AG08395 (cell line): Measurements from ENCODE around the gene GSTT4.
"Not testable (repeated sequence)": the region's sequence is repeated elsewhere in the genome, so short reads cannot be mapped to it uniquely, and the experiment has no call there.

Source experiments
- DNase-seq: peaks from one replicate; pipeline ENCODE4 v3.0.0; 2012; ENCODE audit warnings: mixed read lengths, low spot score

Gene GSTT4

DNA sequence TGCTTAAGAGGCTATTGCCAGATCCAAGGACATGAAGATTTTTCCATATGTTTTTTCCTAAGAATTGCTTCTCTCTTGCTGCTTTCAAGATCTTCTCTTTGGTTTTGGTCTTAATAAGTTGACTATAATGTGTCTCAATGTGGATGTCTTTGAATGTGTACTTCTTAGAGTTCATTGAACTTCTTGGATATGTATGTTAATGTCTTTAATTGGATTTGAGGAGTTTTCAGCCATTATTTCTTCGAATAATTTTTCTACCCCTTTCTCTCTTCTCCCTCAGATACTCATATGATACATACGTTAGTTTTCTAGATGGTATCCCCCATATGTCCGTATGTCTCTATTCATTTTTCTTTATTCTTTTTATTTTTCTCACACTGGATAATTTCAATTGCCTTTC, 19.1 kb upstream of the GSTT4 start:
- DNase-seq, result no peak

DNA sequence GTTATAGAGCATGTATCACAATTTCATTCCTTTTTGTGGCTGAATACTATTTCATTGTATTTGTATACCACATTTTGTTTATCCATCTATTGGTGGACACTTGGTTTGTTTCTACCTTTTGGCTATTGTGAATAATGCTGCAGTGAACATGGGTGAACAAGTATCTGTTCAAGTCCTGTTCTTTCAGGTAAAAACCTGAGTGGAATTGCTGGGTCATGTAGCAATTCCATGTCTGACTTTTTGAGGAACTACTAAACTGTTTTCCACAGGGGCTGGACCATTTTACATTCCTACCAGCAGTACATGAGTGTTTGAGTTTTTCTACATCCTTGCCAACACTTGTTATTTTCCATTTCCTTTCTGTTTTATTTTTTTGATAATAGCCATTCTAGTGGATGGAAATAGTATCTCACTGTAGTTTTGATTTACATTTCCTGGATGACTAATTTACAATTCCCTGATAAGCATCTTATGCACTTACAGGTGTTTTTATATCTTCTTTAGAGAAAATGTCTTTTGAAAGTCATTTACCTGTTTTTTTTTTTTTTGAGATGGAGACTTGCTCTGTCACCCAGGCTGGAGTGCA, 18.0 kb upstream of the GSTT4 start:
- DNase-seq, result no peak

DNA sequence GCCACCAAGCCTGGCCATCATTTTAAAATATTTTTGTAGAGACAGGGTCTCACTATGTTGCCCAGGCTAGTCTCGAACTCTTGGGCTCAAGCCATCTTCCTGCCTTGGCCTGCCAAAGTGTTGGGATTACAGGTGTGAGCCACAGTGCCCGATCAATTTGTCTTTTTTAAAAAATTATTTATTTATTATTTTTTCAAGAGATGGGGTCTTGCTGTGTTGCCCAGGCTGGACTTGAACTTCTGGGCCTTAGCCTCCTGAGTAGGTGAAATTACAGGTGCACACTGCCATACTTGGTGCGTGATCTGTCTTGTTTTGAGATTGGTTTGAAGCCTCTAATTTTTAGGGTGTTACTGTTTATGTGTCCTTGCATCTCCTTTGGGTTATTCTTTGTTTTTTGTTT, 16.1 kb upstream of the GSTT4 start:
- no peak for DNase-seq

DNA sequence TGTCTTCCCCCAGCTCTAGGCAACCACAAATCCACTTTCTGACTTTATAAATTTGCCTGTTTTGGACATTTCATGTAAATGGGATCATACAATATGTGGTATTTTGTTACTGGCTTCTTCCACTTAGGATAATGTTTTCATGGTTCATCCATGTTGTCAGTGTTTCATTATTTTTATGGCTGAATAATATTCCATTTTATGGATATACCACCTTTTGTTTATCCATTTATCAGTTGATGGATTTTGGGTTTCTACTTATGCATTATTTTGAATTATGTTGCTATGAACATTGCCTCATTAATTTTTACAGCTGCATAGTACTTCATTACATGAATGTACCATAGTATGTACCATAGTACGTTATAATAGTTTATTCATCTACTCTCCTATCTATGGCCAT, 10.9 kb upstream of the GSTT4 start:
- no peak for DNase-seq

DNA sequence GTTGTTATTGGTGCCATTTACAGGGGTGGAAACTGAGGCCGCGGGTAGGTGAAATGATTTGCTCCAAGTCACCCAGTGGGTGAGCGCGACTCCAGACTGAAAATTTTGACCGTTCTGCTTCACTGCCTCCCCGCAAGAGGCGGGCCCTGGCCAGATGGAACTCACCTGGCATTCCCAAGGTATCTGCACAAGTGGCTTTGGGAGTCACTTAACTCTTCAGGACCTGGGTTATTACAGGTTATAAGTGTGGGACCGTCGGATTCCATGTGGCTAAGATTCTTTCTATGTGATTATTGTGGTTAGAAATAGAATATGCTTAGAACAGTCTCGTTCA, 6.4 kb upstream of the GSTT4 start:
- DNase-seq, result no peak

DNA sequence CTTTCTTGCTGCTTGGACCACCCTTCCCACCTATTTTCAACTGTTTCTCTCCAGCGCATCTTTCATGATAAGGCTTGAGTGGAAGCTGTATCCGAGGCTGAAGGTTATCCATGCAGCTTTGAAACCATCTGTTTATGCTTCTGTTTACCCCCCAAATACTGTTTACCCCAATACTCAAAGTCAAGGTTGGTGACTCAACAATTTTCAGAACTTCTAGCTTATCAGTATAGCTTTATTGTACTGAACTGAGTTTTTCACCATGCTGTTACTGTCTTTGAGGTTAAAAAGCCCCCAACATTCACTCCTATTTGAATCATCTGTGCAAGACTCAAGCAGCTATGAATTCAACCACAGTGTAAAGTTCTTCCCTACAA, 4.8 kb upstream of the GSTT4 start:
- no peak for DNase-seq

DNA sequence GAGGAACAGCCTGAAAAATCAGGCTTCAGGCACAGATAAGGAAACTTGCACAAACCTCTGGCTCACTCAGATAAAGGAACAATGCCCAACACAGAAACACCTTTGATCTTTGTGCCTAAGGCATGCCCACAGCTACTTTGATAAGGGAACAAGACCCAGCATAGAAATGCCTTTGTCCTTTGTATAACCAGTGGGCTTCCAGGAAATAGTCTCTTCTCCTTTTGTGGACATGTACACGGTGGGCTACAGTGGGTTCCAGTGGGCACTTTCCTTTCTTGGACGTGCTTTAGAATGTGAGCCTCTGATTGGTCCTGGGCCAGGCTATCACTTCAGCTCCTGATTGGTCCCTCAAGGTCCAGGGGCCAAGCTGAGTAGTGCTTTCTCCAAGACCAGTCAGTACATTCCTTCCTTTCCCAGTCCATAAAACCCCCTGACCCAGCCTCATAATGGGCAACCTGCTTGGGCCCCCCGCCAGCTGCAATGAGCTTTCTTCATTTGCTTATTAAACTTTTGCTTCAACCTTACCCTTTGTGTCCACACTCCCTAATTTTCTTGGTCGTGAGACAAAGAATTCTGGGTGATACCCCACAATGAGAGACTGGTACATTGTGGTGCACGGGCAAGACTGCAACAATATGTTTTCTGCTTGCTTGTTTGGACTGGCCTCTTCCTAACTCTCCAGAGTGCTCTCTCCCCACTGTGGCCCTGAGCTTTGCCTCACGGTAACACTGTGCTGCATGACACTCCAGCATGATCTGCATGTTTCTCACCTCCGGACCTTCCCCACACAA, 4.2 kb upstream of the GSTT4 start:
- no peak for DNase-seq

DNA sequence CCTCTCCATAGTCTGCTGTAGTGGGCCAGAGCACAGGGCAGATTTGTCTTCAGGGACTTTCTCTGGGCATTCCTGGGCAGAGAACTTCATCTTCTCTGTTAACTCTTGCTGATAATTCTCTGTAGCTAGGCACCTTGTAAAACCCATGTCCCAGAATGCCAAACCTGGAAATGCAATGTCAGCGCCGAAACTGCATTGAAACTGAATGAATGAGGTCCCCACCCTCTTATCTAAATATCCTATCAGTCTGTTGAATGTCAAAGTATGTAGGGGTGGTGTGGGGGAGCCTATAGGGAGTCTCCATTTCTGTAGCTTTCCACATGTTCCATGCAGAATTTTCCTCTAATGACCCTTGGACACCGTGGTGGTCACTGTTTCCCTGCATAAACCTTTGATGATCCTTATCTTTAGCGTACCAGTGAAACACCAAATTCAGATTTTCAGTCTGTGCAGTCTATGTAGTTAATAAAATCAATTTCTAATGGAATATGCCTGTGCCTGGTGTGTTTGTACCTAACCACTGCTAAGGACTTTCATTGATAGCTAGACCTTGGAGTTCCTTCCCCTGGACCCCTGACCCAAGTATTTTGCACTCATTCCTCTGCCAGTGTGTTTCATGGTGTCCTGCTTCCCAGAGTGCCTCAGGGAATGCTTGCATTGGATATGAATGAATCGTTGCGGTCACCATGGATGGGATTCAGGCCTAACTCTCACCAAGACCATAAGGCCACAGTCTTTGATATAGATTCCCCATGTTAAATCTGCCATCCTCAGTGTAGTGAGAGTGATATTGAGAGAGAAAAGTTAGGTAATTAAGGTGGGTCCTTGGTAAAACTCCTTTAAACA, 3.4 kb upstream of the GSTT4 start:
- DNase-seq, result no peak

DNA sequence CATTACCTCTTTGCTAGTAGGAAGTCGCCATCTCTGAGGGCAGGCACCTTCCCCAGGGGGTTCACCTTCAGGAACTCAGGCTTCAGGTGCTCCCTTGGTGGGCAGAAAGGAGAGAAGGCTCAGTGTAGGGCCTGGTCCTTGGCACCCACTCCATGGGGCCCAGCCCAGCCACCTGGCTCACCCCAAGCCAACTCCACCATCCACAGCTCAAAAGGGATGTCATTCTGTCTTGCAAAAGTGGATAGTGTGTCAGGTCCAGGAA, 2.7 kb upstream of the GSTT4 start:
- DNase-seq, result no peak

DNA sequence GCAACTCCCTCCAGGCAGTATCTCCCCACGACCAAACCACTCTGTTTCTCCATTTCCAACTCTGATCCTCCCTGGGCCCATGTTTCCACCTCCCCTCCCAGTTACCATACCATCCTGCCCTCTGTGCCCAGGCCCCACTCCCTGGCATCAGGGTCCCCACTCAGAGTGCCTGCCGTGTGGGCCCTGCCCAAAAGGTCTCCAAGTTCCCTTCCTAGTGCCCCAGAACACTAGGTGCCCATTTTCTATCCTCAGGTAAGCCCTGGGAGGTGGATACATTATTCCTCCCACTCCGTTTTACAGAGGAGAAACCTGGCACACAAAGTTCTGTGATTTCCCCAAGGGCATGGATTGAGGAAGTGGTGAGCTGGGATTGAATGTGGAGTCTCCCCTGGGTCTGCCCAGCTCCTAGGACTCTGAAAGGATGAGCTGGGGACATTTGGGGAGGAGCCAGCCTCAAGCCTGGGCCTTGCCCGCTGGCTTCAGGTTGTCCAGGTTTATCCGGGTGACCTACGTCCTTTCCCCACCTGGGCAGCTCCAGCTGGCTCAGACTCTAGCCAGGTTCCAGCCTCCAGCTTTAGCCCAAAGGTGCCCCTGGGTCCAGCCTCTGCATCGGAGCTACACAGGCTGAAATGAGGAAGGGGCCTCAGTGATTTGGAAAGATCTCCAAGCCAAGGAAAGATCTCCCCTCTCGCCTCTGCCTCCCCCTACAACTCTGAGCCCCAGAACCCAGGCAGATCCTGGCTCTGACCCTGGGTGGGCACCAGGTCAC, 2.2 kb upstream of the GSTT4 start:
- DNase-seq, result no peak

DNA sequence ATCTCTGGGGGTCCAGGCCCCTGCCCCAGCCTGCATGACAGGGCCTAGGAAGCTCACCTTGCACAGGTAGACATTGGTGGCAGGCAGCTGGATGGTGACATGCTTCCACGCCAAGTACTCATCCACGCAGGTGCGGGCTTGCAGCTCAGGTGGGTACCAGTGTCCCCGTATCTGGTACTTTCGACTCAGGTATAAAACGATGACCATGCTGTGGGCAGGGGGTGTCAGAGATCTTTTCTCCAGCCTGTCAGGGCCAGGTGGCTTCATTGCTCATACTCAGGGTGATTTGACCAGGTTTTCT, 1.6 kb upstream of the GSTT4 start:
- no peak for DNase-seq

DNA sequence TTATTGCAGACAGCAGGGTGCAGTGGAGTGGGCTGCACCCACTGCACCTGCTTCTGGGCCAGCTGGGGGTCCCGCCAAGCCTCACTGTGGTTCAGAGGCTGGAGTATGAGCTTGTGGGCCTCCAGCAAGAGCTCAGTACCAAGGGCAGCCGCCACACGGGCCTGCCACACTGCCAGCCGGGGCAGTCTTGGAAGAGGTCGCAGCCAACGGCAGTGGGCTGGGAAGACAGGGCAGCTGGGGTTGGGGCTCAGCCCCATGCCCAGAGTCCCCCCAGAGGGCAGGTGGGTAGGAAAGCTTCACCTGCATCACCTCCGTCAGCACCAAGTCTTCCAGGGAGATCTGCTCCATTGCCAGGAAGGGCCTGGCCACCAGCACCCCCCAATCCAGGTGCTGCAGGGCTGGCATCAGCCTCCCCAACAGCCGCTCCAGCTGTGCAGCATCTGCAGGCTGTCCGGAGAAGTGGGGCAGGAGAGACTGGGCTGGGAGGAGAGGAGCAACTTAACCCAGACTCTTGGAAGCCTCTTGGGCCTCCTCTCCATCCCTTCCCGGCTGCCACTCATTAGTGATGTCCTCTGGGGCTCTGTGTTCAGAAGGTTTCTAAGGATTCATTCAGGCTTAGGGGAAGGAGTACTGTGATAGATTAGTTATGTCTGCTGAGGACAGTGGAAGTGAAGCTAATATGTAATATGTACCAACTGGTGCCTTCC, 1.1 kb upstream of the GSTT4 start:
- no peak for DNase-seq

DNA sequence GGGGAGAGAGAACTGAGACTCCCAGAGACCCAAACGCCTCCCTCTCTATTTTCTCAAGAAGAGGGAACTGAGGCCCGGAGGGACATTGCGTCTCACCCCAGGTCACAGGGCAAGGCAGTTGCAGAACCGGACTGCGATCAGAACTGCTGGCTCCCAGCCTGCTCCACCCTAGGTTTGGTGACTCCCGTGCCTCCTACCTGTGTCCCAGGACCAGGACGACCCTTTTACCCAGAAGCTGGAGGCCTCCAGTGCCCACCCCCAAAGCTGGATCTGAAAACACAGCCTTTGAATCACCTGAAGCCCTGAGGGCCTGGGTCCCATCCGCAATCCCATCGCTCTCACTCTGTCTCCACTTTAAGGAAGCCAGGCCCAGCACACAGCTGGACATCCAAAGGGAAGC, 1.4 kb downstream of the GSTT4 start:
- no peak for DNase-seq

DNA sequence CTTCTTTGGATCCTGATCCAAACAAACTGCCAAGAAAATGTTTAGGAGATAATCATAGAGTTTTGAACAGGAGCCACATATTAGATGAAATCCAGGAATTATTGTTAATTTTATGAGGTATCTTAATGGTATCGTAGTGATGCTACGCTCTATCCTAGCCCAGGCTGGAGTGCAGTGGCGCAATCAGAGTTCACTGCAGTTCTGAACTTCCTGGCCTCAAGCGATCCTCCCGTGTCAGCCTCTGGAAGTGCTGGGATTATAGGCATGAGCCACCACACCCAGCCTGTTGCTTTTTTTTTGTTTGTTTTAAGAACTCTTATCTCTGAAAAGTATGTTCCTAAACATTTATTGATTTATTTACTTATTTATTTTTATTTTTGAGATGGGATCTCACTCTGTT, 2.4 kb downstream of the GSTT4 start:
- no peak for DNase-seq

DNA sequence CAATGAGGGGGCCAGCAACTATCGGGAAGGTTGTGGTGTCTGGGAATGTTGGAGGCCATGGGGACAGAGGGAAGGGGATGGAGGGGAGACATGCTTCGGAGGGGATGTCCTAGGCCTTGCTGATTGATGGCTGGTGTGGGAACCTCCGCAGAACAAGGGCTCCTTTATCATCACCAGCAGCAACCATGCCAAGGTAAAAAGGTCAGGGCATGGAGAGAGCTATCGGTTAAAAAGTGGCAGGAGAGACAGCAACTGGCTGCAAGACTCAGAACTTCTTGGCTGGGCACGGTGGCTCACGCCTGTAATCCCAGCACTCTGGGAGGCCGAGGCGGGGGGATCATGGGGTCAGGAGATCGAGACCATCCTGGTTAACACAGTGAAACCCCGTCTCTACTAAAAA, 3.0 kb downstream of the GSTT4 start:
- no peak for DNase-seq

DNA sequence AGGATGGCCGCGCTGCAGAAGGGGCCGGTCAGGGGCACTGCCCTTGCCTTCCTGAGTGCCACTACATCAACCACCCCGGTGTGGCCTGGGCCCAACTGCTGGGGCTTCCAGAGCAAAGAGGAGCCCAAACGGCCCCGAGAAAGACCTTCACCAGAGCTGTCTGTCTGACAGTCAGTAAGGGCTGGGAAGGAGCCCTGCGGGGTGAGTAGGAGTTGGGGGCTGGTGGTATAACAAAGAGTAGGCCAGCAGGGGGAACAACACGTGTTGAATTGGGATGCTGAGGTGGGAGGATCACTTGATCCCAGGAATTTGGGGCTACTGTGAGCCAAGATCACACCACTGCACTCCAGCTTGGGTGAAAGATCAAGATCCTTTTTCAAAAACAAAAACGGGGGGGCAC, 3.9 kb downstream of the GSTT4 start:
- DNase-seq, result no peak

DNA sequence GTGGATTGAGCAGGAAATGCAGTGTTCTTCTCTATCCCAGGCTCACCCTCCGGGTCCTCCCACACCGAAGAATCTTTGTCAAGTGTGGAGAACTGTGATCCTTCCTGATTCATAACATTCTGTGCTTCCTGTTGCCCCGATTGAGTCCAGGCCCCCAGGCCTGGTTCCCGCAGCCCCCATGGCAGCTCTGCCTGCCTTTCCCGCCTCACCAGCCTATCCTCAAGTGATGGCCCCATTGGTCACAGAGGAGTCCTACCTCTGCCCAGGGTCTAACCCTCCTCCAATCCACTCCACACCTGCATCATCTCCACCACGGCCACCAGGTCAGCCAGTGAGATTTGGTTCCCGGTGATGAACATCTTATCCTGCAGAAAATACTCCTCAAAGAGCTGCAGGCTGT, 5.5 kb downstream of the GSTT4 start:
- DNase-seq, result not testable (repeated sequence)

DNA sequence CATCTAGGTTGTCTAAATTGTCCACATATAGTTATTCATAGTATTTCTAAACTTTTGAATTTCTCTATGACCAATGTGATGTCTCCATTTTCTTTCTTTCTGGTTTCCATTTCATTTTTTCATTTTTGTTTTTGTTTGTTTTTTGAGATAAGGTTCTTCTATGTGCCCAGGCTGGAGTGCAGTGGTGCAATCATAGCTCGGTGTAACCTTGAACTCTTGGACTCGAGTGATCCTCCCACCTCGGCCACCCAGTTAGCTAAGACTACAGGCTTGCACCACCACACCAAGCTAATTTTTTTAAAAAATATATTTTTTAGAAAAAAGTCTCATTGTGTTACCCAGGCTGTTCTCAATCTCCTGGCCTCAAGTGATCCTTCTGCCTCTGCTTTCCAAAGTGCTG, 8.2 kb downstream of the GSTT4 start:
- no peak for DNase-seq

DNA sequence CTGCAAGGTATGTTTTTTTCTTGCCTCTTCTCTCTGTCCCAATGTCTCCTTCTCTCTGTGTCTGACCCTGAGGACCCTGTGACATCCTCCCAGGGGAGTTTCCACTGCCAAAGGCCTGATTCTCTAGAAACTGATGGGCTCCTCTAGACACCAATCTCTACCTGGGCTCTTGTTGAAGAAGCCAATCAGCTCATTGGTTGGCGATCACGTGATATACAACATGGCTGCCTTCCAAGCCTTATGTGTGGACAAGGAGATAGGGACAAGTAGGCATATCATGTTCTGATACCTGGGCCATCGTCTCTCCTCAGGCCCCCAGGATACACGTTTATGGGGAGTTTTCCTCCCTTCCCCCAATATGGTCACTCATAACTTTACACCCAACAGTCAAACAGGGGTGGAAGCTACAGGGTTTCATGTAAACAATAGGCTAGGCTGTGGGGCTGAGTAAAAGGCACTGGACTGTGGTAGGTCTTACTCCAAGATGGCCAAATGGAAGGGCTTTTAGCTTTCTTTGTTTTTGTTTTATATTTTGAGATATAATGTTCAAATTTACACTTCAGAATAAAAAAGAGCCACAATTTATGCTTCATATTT, 11.6 kb downstream of the GSTT4 start:
- not testable (repeated sequence) for DNase-seq

DNA sequence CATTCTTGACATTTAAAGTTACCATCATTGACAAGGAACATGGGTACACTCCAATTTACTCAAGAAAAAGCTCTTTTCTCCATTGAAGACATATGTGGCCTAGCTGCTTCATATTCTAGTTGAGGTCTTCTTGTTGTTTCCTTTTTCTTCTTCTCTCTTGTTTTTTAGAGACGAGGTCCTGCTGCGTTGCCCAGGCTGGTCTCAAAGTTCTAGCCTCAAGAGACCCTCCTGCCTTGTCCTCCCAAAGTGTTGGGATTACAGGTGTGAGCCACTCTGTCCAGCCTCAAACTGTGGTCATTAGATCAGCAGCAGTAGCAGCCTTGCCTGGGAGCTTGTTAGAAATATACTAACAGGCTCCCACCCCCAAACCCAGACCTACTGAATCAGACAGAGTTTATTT, 12.2 kb downstream of the GSTT4 start:
- DNase-seq, result not testable (repeated sequence)

DNA sequence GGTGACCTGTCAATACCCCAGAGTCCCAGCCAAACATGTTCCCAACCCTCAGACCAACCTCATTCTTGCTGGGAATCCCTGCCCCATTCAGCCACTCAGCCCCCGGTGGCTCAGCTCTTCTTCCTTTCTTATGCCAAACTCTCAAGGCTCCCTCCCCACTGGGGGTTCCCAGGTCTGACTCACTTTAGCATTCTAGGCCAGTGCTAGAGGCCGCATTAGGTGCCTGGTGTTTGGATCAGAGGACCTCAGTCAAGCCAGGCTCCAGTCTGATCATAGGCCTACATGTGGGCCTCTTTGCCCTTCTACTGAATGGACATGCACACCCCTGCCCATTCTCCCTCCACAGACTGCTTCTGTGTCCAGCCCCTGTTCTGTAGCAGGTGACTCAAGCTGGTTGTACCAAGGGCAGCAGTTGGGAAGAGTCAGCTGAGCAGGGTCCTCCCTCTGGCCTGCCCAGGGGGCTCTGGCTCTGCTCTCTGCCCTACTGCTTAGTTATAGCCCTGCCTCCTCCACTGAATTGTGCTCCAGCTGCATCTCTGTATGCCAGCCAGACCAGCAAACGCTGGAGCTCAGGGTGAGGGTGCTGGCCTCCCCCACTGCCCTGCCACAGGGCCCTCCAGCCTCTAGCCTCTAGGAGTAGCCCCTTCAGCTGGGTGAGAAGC, 15.5 kb downstream of the GSTT4 start:
- not testable (repeated sequence) for DNase-seq
